PFSK-1 (cell line): ENCODE results near the gene ADIPOQ.

ENCODE experiments used
- FOXP2 ChIP-seq: optimal IDR thresholded peaks from 2 replicates; pipeline ENCODE3; 2011; ENCODE audit warnings: borderline replicate concordance, control low read depth, inconsistent platforms; ENCODE audit not compliant: insufficient read depth; ENCODE audit errors: extremely low read length, extremely low read depth
- POLR2AphosphoS5 ChIP-seq: IDR thresholded peaks from 2 replicates; pipeline ENCODE4 v1.6.1; 2012; ENCODE audit warnings: low read depth, mild to moderate bottlenecking, control low read depth, low read length, moderate library complexity
- SIN3A ChIP-seq: IDR thresholded peaks from 2 replicates; pipeline ENCODE4 v1.6.1; 2012; ENCODE audit warnings: mild to moderate bottlenecking, low read length, moderate library complexity, borderline replicate concordance; ENCODE audit not compliant: insufficient read depth
- TAF1 ChIP-seq: IDR thresholded peaks from 2 replicates; pipeline ENCODE4 v1.6.1; 2012; ENCODE audit warnings: low read length, control low read depth, borderline replicate concordance; ENCODE audit not compliant: insufficient read depth
- TF ChIP-seq, protein P1 (sequence below), 2 experiments: IDR thresholded peaks; 2 replicates each; pipeline versions ENCODE4 v1.6.1 to v1.8.0; 2011 to 2012; ENCODE audit warnings: low read depth in 2 of 2, low read length in 2 of 2, control low read depth in 1 of 2, inconsistent platforms in 1 of 2, mild to moderate bottlenecking in 1 of 2, moderate library complexity in 1 of 2; ENCODE audit not compliant: insufficient read depth in 1 of 2

Gene ADIPOQ

DNA sequence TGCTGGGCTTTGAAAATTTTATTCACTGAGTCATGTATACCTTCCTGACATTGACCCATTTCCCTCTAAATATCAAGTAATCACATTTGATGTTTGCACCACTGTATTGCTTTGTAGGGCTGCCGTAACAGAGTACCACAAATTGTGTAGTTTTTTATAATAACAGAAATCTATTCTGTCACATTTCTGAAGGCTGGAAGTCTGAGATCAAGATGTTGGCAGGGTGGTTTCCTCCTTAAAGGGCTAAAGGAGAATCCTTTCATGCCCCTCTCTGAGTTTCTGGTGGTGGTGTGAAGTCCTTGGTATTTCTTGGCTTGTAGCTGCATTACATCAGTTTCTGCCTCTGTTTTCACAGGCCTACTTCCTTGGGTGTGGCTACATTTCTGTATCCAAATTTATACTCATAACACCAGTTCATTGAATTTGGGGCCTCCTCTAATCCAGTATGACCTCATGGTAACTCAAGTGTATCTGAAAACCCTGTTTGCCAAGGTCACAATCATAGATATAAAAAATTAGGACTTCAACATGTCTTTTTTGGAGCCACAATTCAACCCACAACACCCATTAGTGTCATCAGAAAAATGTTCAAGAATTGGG, 58.7 kb downstream of the ADIPOQ start:
- TF ChIP-seq SIN3A (no peak), POLR2AphosphoS5 (no peak), FOXP2 (no peak), TAF1 (no peak)
- TF ChIP-seq, protein P1, sequence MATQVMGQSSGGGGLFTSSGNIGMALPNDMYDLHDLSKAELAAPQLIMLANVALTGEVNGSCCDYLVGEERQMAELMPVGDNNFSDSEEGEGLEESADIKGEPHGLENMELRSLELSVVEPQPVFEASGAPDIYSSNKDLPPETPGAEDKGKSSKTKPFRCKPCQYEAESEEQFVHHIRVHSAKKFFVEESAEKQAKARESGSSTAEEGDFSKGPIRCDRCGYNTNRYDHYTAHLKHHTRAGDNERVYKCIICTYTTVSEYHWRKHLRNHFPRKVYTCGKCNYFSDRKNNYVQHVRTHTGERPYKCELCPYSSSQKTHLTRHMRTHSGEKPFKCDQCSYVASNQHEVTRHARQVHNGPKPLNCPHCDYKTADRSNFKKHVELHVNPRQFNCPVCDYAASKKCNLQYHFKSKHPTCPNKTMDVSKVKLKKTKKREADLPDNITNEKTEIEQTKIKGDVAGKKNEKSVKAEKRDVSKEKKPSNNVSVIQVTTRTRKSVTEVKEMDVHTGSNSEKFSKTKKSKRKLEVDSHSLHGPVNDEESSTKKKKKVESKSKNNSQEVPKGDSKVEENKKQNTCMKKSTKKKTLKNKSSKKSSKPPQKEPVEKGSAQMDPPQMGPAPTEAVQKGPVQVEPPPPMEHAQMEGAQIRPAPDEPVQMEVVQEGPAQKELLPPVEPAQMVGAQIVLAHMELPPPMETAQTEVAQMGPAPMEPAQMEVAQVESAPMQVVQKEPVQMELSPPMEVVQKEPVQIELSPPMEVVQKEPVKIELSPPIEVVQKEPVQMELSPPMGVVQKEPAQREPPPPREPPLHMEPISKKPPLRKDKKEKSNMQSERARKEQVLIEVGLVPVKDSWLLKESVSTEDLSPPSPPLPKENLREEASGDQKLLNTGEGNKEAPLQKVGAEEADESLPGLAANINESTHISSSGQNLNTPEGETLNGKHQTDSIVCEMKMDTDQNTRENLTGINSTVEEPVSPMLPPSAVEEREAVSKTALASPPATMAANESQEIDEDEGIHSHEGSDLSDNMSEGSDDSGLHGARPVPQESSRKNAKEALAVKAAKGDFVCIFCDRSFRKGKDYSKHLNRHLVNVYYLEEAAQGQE (IDR thresholded peaks at IDR 0.05; ENCODE audit: insufficient read depth in 1 of 2, low read depth in 2 of 2, low read length in 2 of 2), result no peak

DNA sequence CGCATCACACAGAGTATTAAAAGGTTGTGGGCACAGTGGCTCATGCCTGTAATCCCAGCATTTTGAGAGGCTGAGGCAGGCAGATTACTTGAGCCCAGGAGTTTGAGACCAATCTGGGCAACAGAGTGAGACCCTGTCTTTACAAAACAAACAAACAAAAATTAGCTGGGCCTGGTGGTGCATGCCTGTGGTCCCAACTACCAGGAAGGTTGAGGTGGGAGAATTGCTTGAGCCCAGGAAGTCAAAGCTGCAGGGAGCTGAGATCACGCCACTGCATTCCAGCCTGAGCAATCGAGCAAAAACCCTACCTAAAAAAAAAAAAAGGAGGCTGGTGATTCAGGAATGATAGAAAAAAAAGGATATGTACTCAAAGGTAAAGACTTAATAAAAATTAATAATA, 59.6 kb downstream of the ADIPOQ start:
- TF ChIP-seq POLR2AphosphoS5 (no peak), TAF1 (no peak), SIN3A (no peak), FOXP2 (no peak)

DNA sequence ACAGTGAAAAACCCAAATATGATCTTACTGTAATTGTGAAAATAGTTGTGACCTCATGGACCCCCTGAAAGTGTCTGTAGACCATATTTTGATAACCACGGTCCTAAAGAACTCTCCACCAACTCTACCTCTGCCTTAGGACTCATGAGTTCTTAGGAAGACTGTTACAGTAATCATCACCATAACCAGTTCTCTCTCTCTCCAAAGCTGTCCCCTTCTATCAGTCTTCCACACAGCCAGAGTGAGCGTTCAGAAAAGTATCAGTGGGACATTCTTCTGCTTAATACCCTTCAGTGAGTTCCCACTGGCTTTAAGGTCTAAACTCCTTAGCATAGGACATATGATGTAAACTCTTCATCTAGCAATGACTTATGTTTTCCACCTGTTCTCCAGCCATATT, 60.2 kb downstream of the ADIPOQ start:
- TF ChIP-seq POLR2AphosphoS5 (no peak), SIN3A (no peak), FOXP2 (no peak), TAF1 (no peak)
- TF ChIP-seq, protein P1 (IDR thresholded peaks at IDR 0.05; ENCODE audit: insufficient read depth in 1 of 2, low read depth in 2 of 2, low read length in 2 of 2), result no peak
